ENCODE measurements around the gene PLA2G2C.

PLA2G2C gene

DNA sequence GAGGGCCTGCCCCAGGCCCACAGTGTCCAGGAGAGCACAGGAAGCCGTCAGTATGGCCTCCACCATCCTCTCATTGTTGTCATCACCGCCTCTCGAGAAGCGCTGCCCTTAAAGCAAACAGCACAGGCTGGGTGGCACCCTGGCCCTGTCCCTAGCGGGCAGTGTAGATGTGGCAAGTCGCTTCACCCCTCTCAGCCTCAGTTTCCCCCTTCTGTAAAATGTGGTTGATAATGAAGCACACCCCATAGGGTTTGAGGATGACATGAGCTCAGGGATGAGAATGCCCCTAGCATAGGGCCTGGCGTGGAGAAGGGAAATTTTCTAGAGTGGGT is 33.8 kb downstream of the PLA2G2C start:
- TF ChIP-seq CTCF (IDR thresholded peaks at IDR 0.05; ENCODE audit: low read depth, low read length), result no peak; the same call in 1 of the 2 replicates
- no peak overlapping the region for H3K4me3 ChIP-seq (ENCODE audit: low read depth, low read length)

- peak overlapping the region; percentile 32; the same call in 1 of the 2 replicates for H3K4me3 ChIP-seq (ENCODE audit: low read depth, low read length)
- peak; percentile 62 for TF ChIP-seq CTCF (IDR thresholded peaks at IDR 0.05; ENCODE audit: low read depth, low read length)
These were observed 34.3 kb downstream of the PLA2G2C start for GRCh38 chr1:20151906-20152598.

DNA sequence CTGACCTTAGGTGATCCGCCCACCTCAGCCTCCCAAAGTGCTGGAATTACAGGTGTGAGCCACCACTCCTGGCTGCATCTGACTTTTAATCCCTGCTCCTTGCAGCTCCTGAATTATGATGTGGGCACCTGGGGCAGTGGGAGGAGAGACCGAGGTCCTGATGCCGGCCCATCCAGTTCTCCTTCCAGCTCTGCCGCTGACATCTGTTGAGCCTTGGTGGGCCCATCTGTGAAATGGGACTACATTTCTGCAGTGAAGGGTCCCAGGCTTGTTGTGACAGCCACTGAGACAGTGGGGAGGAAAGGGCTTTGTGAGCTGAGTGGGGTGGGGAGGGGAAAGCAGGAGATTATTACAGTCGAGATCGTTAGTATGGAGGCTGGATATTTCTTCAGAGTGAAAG is 35.3 kb downstream of the PLA2G2C start:
- no peak for TF ChIP-seq CTCF (IDR thresholded peaks at IDR 0.05; ENCODE audit: low read depth, low read length)
- no peak overlapping the region for H3K4me3 ChIP-seq (ENCODE audit: low read depth, low read length)

GRCh38 chr1:20150326-20150705 is 36.0 kb downstream of the PLA2G2C start:
- H3K4me3 ChIP-seq (ENCODE audit: low read depth, low read length), result no peak overlapping the region
- no peak for TF ChIP-seq CTCF (IDR thresholded peaks at IDR 0.05; ENCODE audit: low read depth, low read length)

- no peak for TF ChIP-seq CTCF (IDR thresholded peaks at IDR 0.05; ENCODE audit: low read depth, low read length)
- H3K4me3 ChIP-seq (ENCODE audit: low read depth, low read length), result no peak overlapping the region
These were observed 36.6 kb downstream of the PLA2G2C start for GRCh38 chr1:20149601-20150325.

- no peak for TF ChIP-seq CTCF (IDR thresholded peaks at IDR 0.05; ENCODE audit: low read depth, low read length)
- H3K4me3 ChIP-seq (ENCODE audit: low read depth, low read length), result no peak overlapping the region
These were observed 37.5 kb downstream of the PLA2G2C start for GRCh38 chr1:20148571-20149500.
